SK-N-SH (cell line): ENCODE data around the gene SLC13A4. TPM values are rescaled to one million over a fixed set of nuclear protein-coding genes. Genes with fewer than 3 reads are reported as not detected.
A peak's percentile ranks its signal among the peaks of the same experiment; 100 is the strongest.

Experiments used
- CTCF ChIA-PET: fragments of 300-600, 350-600 bp; formaldehyde crosslinking; extraction: SDS; loops from one replicate; lab custom pipeline; 2021; lab: Yijun Ruan, JAX
- POLR2A ChIA-PET: fragments of 350-600 bp; sonication (Branson Sonifier 250); formaldehyde crosslinking; extraction: SDS; loops from one replicate; lab custom pipeline; 2020; ENCODE audit warnings: antibody characterized with exemption, inconsistent platforms; lab: Yijun Ruan, JAX
- DNase-seq: peaks from one replicate; pipeline ENCODE4 v3.0.0; 2012
- H2AFZ ChIP-seq: fragments of 200-600 bp; sonication (generic); 2 replicates; pipeline ENCODE4 v1.8.1; 2016; ENCODE audit warnings: antibody characterized with exemption, mild to moderate bottlenecking, low read depth
- H3F3A ChIP-seq: fragments of 200-600 bp; sonication (generic); replicated peaks from 2 replicates; pipeline ENCODE3; 2016; ENCODE audit warnings: antibody characterized with exemption, mild to moderate bottlenecking; ENCODE audit not compliant: insufficient read depth
- H3K27ac ChIP-seq, 2 experiments: fragments of 200-500 bp in 1 of 2; fragments of 200-600 bp in 1 of 2; sonication (Bioruptor generic) in 1 of 2; sonication (generic), shearing (Covaris generic) in 1 of 2; 2 replicates each; pipeline versions ENCODE4 v1.5.1 to v1.6.1; 2014 to 2016; ENCODE audit warnings: low read depth in 2 of 2, inconsistent platforms in 1 of 2, low read length in 1 of 2, mild to moderate bottlenecking in 1 of 2, mixed read lengths in 1 of 2
- H3K27me3 ChIP-seq: fragments of 200-600 bp; sonication (generic), shearing (Covaris generic); 2 replicates; pipeline ENCODE4 v1.6.1; 2016; ENCODE audit warnings: mixed run types; ENCODE audit not compliant: insufficient read depth
- H3K36me3 ChIP-seq, 2 experiments: fragments of 200-500 bp in 1 of 2; fragments of 200-600 bp in 1 of 2; sonication (Bioruptor generic) in 1 of 2; sonication (generic) in 1 of 2; replicated peaks in 1 of 2; 2 replicates each; pipeline versions ENCODE3 to v1.5.1; 2014 to 2016; ENCODE audit warnings: low read length in 1 of 2, mild to moderate bottlenecking in 1 of 2; ENCODE audit not compliant: insufficient read depth in 2 of 2, control insufficient read depth in 1 of 2
- H3K4me1 ChIP-seq, 2 experiments: fragments of 200-500 bp in 1 of 2; fragments of 200-600 bp in 1 of 2; sonication (Bioruptor generic) in 1 of 2; sonication (generic), shearing (Covaris generic) in 1 of 2; 2 replicates each; pipeline versions ENCODE4 v1.5.1 to v1.6.1; 2014 to 2016; ENCODE audit warnings: low read depth in 1 of 2, low read length in 1 of 2, mixed run types in 1 of 2; ENCODE audit not compliant: insufficient read depth in 2 of 2, control insufficient read depth in 1 of 2
- H3K4me2 ChIP-seq: fragments of 200-600 bp; sonication (generic), shearing (Covaris generic); 2 replicates; pipeline ENCODE4 v1.6.1; 2017; ENCODE audit warnings: mixed run types
- H3K4me3 ChIP-seq, 2 experiments: fragments of 200-500 bp in 1 of 2; fragments of 200-600 bp in 1 of 2; sonication (Bioruptor generic) in 1 of 2; sonication (generic), shearing (Covaris generic) in 1 of 2; 2 replicates each; pipeline versions ENCODE4 v1.5.1 to v1.8.1; 2014 to 2016; ENCODE audit warnings: low read depth in 2 of 2, inconsistent platforms in 1 of 2, low read length in 1 of 2, mild to moderate bottlenecking in 1 of 2, mixed read lengths in 1 of 2, moderate library complexity in 1 of 2
- H3K79me2 ChIP-seq: fragments of 200-600 bp; sonication (generic); 2 replicates; pipeline ENCODE4 v1.8.1; 2017; ENCODE audit warnings: mild to moderate bottlenecking; ENCODE audit not compliant: insufficient read depth
- H3K9ac ChIP-seq: fragments of 200-600 bp; sonication (generic); 2 replicates; pipeline ENCODE4 v1.6.1; 2017; ENCODE audit warnings: mixed run types
- H3K9me2 ChIP-seq: fragments of 200-600 bp; sonication (generic); 2 replicates; pipeline ENCODE4 v1.6.1; 2017; ENCODE audit warnings: mixed run types
- H3K9me3 ChIP-seq: fragments of 200-600 bp; sonication (generic); 2 replicates; pipeline ENCODE4 v1.6.1; 2017; ENCODE audit warnings: mixed run types, mild to moderate bottlenecking, moderate library complexity
- H4K20me1 ChIP-seq: fragments of 200-600 bp; sonication (generic); 2 replicates; pipeline ENCODE4 v1.6.1; 2017; ENCODE audit warnings: mild to moderate bottlenecking, mixed run types; ENCODE audit not compliant: insufficient read depth
- EP300 ChIP-seq, 2 experiments: IDR thresholded peaks; 2 replicates each; pipeline versions ENCODE4 v1.4.0 to v1.6.1; 2012; ENCODE audit warnings: borderline replicate concordance in 1 of 2, low read depth in 1 of 2, low read length in 1 of 2
- FOSL2 ChIP-seq: IDR thresholded peaks from 2 replicates; pipeline ENCODE4 v1.4.0; 2012; ENCODE audit warnings: low read depth, mild to moderate bottlenecking, moderate library complexity, borderline replicate concordance
- FOXM1 ChIP-seq: IDR thresholded peaks from 2 replicates; pipeline ENCODE4 v1.4.0; 2012; ENCODE audit warnings: low read depth, mild to moderate bottlenecking
- GABPA ChIP-seq: IDR thresholded peaks from 2 replicates; pipeline ENCODE4 v1.4.0; 2012; ENCODE audit warnings: low read depth, mild to moderate bottlenecking
- MEF2A ChIP-seq: IDR thresholded peaks from 2 replicates; pipeline ENCODE4 v1.4.0; 2012; ENCODE audit warnings: low read depth, borderline replicate concordance
- NFIC ChIP-seq: IDR thresholded peaks from 2 replicates; pipeline ENCODE4 v1.4.0; 2012; ENCODE audit warnings: borderline replicate concordance
- POLR2AphosphoS5 ChIP-seq: IDR thresholded peaks from 2 replicates; pipeline ENCODE4 v1.6.1; 2012; ENCODE audit warnings: low read depth, low read length
- RCOR1 ChIP-seq: fragments of 150-350 bp; IDR thresholded peaks from 2 replicates; pipeline ENCODE4 v1.6.1; 2017; ENCODE audit warnings: antibody characterized with exemption, low read length
- SIN3A ChIP-seq: IDR thresholded peaks from 2 replicates; pipeline ENCODE4 v1.6.1; 2012; ENCODE audit warnings: low read depth, mild to moderate bottlenecking, low read length, moderate library complexity, borderline replicate concordance
- SMC3 ChIP-seq: IDR thresholded peaks from 2 replicates; pipeline ENCODE4 v1.6.1; 2012; ENCODE audit warnings: low read depth, low read length, improper control_type of control experiment
- TAF1 ChIP-seq: IDR thresholded peaks from 2 replicates; pipeline ENCODE4 v1.6.1; 2012; ENCODE audit warnings: low read depth, mild to moderate bottlenecking, low read length, moderate library complexity, borderline replicate concordance
- TCF12 ChIP-seq: IDR thresholded peaks from 2 replicates; pipeline ENCODE4 v1.4.0; 2012
- USF1 ChIP-seq: IDR thresholded peaks from 2 replicates; pipeline ENCODE4 v1.4.0; 2012; ENCODE audit warnings: low read depth, borderline replicate concordance
- USF2 ChIP-seq: fragments of 150-350 bp; IDR thresholded peaks from 2 replicates; pipeline ENCODE4 v1.6.1; 2017; ENCODE audit warnings: antibody characterized with exemption, low read length, low read depth, borderline replicate concordance
- YY1 ChIP-seq: IDR thresholded peaks from 2 replicates; pipeline ENCODE4 v1.4.0; 2012; ENCODE audit warnings: low read depth, mild to moderate bottlenecking
- WGBS: methylation state at CpG from one replicate; pipeline ENCODE4 v1.1.6; 2017; ENCODE audit warnings: low lambda C conversion rate; 5-methylcytosine and 5-hydroxymethylcytosine counted together
- polyA plus RNA-seq, 3 experiments: library from polyadenylated mRNA; depleted of rRNA; stranded (reverse); fragments of >200 nt; gene quantifications; 2 replicates each; pipeline ENCODE4 v1.2.3, GENCODE V29; 2012
- TF ChIP-seq, protein P1 (sequence below): IDR thresholded peaks from 2 replicates; pipeline ENCODE4; 2012

The SLC13A4 gene
- polyA plus RNA-seq, 1 of the 3 experiments (the other 2 are of a cell fraction): 0.30 TPM

DNA sequence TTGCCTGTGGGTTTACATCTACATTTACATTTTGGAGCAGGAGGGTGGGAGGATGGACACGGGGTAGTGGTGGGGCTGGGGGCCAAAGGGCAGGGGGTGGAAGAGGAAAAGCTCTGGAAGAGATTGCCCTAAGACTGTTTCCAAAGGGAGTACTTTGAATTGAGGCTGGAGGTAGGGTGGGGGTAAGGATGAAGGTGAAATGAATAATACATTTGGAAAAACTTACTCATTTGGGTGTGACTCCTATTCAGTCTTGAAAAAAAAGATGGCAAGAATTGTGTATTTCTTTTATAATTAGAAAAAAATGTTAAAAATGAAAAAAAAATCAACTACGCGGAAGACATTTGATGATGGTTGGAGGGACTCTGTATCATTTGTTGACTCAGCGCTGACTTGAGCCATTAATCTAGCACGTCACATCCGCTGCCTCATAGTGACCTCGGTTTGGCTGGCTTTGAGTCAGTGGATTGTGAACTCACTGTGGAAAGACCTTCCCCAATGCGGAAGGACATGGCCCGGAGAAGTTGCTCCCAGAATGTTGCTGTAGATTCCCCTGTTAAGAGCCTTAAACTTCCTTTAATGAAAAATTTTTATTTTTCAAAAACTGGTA lies 17.8 kb upstream of the SLC13A4 start (continued):
- peak in 1 of 2 experiments; percentile 71; a peak in 1 of 4 replicates for TF ChIP-seq EP300 (IDR thresholded peaks at IDR 0.05; ENCODE audit: borderline replicate concordance in 1 of 2, low read depth in 1 of 2, low read length in 1 of 2)
- no peak for TF ChIP-seq RCOR1
- TF ChIP-seq, protein P1, sequence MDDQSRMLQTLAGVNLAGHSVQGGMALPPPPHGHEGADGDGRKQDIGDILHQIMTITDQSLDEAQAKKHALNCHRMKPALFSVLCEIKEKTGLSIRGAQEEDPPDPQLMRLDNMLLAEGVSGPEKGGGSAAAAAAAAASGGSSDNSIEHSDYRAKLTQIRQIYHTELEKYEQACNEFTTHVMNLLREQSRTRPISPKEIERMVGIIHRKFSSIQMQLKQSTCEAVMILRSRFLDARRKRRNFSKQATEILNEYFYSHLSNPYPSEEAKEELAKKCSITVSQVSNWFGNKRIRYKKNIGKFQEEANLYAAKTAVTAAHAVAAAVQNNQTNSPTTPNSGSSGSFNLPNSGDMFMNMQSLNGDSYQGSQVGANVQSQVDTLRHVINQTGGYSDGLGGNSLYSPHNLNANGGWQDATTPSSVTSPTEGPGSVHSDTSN: peak; percentile 97
- TF ChIP-seq MEF2A: no peak
- TF ChIP-seq USF1: no peak
- no peak for TF ChIP-seq SMC3
- peak; percentile 45; the same call in 1 of the 2 replicates for TF ChIP-seq TAF1
- peak; percentile 39; the same call in 1 of the 2 replicates for TF ChIP-seq YY1
- TF ChIP-seq TCF12: peak; percentile 71
- TF ChIP-seq SIN3A: no peak
- TF ChIP-seq USF2: no peak
- peak; percentile 60; the same call in 1 of the 2 replicates for TF ChIP-seq POLR2AphosphoS5
- TF ChIP-seq, all 33 proteins: peak for 13

GRCh38 chr7:135744938-135745702 lies 17.1 kb upstream of the SLC13A4 start:
- no peak for TF ChIP-seq USF1
- peak; percentile 12; the same call in 1 of the 2 replicates for TF ChIP-seq FOSL2
- no peak for TF ChIP-seq RCOR1
- no peak for TF ChIP-seq GABPA
- no peak for TF ChIP-seq FOXM1
- peak; percentile 8; the same call in 1 of the 2 replicates for TF ChIP-seq NFIC
- Histone ChIP-seq H3F3A (peaks cover 34% of the 10 kb centered on the region), H3K27me3 (no peaks in the 10 kb centered on the region), H3K79me2 (no peaks in the 10 kb centered on the region), H4K20me1 (no peaks in the 10 kb centered on the region), H2AFZ (0 out of 2 replicates have a peak overlapping the region, but pooled peaks have one; percentile 84), H3K9ac (peak overlapping the region; percentile 31; the same call in 1 of the 2 replicates), H3K4me1 (peaks cover 0 to 20% of the 10 kb centered on the region in 2 experiments; a peak in 2 of 4 replicates), H3K36me3 (no peaks in the 10 kb centered on the region), H3K9me2 (no peaks in the 10 kb centered on the region), H3K4me3 (no peak overlapping the region), H3K27ac (peak overlapping the region in 1 of 2 experiments; percentile 85; a peak in 2 of 4 replicates), H3K9me3 (no peaks in the 10 kb centered on the region), H3K4me2 (peak overlapping the region; percentile 37; the same call in 1 of the 2 replicates)
- ChIA-PET CTCF (interaction anchor here (1.1 to 2.1 kb wide), 2 partner anchors 30 to 34 kb away, joined by 4 to 7 read pairs; no protein-coding TSS in a partner anchor), POLR2A (no interaction called here)
- no peak for DNase-seq
- 75% methylated on average over 8 of the region's 8 CpGs for WGBS
